Chondrocyte (in vitro differentiated cells): ENCODE data around the gene COL20A1. TPM values are rescaled to one million over a fixed set of nuclear protein-coding genes. Genes with fewer than 3 reads are reported as not detected.

Source experiments
- DNase-seq: peaks from one replicate; pipeline ENCODE4 v3.0.0; 2021; ENCODE audit warnings: mixed read lengths, low spot score
- H3K27ac Mint-ChIP-seq: one replicate; pipeline ENCODE4 v1.8.0; 2021; ENCODE audit warnings: mild to moderate bottlenecking, moderate library complexity, mixed read lengths; ENCODE audit not compliant: unreplicated experiment
- H3K27me3 Mint-ChIP-seq: 2 replicates; pipeline ENCODE4 v1.8.0; 2021; ENCODE audit warnings: low read depth, mixed read lengths
- H3K36me3 Mint-ChIP-seq: 2 replicates; pipeline ENCODE4 v1.8.0; 2021; ENCODE audit warnings: low read depth, mixed read lengths
- H3K4me1 Mint-ChIP-seq: 2 replicates; pipeline ENCODE4 v1.8.0; 2021; ENCODE audit warnings: low read depth, mild to moderate bottlenecking, mixed read lengths
- H3K4me3 Mint-ChIP-seq: one replicate; pipeline ENCODE4 v1.8.0; 2021; ENCODE audit warnings: mild to moderate bottlenecking, moderate library complexity, mixed read lengths; ENCODE audit not compliant: unreplicated experiment
- H3K9me3 Mint-ChIP-seq: 2 replicates; pipeline ENCODE4 v1.8.0; 2021; ENCODE audit warnings: low read depth, mixed read lengths
- CTCF ChIP-seq: fragments of 200-600 bp; sonication (generic); IDR thresholded peaks from 2 replicates; pipeline ENCODE4 v1.5.0; 2021; ENCODE audit warnings: antibody characterized with exemption, mild to moderate bottlenecking, moderate library complexity
- total RNA-seq: library from RNA; stranded (reverse); gene quantifications from 3 replicates; pipeline ENCODE4 v1.2.1, GENCODE V29; 2021

Gene COL20A1
- total RNA-seq, 1 donor from 2014 or later, result not detected

GRCh38 chr20:63343460-63344445 is 50.8 kb downstream of the COL20A1 start:
- peaks cover 2% of the 10 kb centered on the region for H3K36me3 Mint-ChIP-seq
- TF ChIP-seq CTCF, result no peak
- H3K9me3 Mint-ChIP-seq, result no peaks in the 10 kb centered on the region
- DNase-seq, result no peak
- peaks cover 4% of the 10 kb centered on the region for H3K4me1 Mint-ChIP-seq
- H3K27ac Mint-ChIP-seq, result no peak overlapping the region
- peaks cover 26% of the 10 kb centered on the region for H3K27me3 Mint-ChIP-seq
- no peak overlapping the region for H3K4me3 Mint-ChIP-seq

DNA sequence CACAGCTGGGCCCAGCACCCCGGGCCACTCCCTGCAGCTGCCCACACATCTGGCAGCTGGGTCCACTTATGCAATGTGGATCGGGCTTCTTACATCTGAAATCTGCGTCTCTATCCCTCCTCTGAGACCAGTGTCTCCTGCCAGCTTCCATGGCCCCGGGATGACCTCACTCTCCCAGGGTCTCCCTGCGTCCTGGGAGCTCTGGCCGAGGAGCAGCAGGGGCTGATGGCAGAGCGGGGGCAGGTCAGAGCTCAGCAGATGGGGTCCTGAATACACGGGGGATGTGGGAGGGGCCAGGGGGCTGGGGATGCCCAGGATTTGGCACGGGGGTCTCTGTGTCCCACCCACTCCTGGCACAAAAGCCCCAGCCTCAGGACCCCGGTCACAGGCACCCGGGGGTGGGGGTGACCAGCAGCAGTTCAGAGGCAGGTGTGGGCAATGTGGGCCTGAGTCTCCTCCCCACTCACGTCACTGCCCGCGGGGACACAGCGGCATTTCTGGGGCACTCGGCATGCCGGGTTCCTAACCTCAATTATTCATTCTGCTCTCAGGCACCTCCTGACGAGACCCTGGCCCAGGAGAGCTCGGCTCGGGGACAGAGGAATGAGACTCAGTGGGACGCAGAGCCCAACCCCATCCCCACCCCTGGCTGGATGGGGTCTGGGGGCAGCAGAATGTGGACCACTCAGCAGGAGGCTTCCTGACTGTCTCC is 51.8 kb downstream of the COL20A1 start:
- no peak for TF ChIP-seq CTCF
- H3K27me3 Mint-ChIP-seq, result peaks cover 26% of the 10 kb centered on the region
- peaks cover 2% of the 10 kb centered on the region for H3K36me3 Mint-ChIP-seq
- no peak for DNase-seq
- no peak overlapping the region for H3K4me3 Mint-ChIP-seq
- no peaks in the 10 kb centered on the region for H3K9me3 Mint-ChIP-seq
- H3K27ac Mint-ChIP-seq, result no peak overlapping the region
- H3K4me1 Mint-ChIP-seq, result peaks cover 3% of the 10 kb centered on the region

DNA sequence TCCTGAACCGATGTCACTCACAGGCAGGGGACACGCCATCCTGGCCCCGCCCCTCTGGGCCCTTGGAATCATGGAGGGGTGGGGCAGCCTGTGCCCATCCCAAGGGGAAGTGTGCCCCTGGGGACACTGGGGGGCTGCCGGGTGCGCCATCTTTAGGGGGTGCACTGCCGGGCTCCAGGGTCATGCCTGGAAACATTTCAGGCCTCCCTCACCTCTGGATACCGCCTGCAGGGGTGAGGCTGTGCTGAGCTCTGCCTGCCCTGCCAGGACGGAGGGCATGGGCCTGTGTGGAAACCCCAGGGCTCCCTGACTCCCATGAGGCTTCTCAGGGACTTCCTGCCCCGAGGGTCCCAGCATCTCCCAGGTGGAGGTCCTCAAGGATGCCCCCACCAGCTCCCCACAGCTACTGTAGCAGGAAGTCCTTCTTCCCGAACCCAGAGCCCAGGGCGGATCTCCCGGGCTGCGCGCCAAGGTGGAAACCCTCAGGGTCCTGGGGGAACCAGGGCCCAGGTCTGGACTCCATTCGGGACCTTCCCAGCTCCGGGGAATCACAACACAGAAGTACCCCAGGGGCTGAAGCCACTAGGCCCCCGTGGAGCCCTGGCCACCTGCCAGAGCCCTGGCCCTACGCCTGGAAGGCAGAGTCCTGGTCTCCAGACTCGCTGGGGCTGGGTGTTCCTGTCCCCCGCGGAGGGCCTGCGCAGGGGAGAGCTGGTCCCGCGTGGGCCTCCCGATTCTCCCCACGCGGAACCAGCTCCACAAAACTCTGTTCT is 52.5 kb downstream of the COL20A1 start:
- no peak for DNase-seq
- H3K4me1 Mint-ChIP-seq, result peaks cover 3% of the 10 kb centered on the region

DNA sequence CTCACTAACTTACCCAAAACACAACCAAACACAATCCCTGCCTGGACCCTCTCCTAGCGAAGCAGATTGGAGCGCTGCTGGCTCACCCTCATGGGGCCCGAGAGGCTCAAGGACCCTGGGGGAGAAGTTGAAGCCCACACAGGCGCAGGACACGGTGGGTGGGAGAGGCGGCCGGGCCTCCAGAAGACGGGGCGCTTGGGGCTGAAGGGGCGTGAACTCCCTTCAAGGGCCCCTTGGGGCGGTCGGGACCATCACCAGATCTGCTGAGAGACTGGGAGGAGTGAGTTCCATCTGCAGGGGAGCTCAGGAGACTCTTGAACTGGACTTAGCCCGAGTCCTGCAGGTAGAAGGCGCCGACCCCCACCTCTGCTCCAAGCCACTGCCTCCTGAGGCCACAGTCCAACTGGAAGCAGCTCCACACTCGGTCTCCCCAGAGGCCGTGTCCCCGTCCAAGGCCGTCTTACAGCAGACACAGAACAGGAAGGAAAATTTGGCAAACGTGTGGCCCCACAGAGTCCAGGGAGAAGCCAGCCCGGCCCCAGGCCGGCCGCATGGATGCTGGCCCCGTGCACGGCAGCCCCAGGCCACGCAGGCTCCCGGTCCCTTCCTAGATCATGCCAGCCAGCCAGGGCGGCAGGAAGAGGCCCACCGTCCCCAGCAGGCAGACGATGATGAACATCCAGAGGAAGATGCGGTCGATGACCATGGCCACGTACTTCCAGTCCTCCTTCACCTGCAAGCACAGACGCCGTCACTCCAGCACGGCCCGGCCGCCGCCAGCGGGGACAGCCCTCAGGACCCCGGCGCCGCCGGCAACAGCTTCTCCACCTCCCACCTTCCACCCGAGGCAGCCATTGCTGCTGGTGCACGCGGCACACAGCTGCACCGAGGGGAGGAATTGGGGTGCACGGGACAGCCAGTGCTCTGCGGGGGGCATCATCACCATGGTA is 53.4 kb downstream of the COL20A1 start:
- peaks cover 19% of the 10 kb centered on the region for H3K27me3 Mint-ChIP-seq
- no peak overlapping the region for H3K27ac Mint-ChIP-seq
- H3K4me1 Mint-ChIP-seq, result peaks cover 3% of the 10 kb centered on the region
- H3K4me3 Mint-ChIP-seq, result no peak overlapping the region
- H3K9me3 Mint-ChIP-seq, result no peaks in the 10 kb centered on the region
- peaks cover 2% of the 10 kb centered on the region for H3K36me3 Mint-ChIP-seq
- TF ChIP-seq CTCF, result no peak
- DNase-seq, result no peak

More for the DNA sequence above, 52.5 kb downstream of the COL20A1 start:
- no peak for TF ChIP-seq CTCF
- H3K9me3 Mint-ChIP-seq, result no peaks in the 10 kb centered on the region
- no peak overlapping the region for H3K4me3 Mint-ChIP-seq
- H3K27ac Mint-ChIP-seq, result no peak overlapping the region
- peaks cover 2% of the 10 kb centered on the region for H3K36me3 Mint-ChIP-seq
- peaks cover 26% of the 10 kb centered on the region for H3K27me3 Mint-ChIP-seq
